Upper lobe of left lung (tissue), 4 donors: ENCODE measurements around the gene RHOU.
"Not testable (repeated sequence)": the region's sequence is repeated elsewhere in the genome, so short reads cannot be mapped to it uniquely, and the experiment has no call there.

Experiments
- POLR2AphosphoS5 ChIP-seq, 2 donors: sonication (generic); formaldehyde crosslinking; IDR thresholded peaks; one replicate each; pipeline ENCODE4 v1.5.1; 2017; ENCODE audit warnings: antibody characterized with exemption in 2 of 2
- TF ChIP-seq, protein P1 (sequence below), 6 experiments: fragments of 450-650 bp in 4 of 6; fragments of 200-600 bp in 2 of 6; sonication (generic) in 2 of 6; IDR thresholded peaks; one replicate each; pipeline ENCODE4 v1.5.1; 2016 to 2019; ENCODE audit warnings: antibody characterized with exemption in 6 of 6

DNA sequence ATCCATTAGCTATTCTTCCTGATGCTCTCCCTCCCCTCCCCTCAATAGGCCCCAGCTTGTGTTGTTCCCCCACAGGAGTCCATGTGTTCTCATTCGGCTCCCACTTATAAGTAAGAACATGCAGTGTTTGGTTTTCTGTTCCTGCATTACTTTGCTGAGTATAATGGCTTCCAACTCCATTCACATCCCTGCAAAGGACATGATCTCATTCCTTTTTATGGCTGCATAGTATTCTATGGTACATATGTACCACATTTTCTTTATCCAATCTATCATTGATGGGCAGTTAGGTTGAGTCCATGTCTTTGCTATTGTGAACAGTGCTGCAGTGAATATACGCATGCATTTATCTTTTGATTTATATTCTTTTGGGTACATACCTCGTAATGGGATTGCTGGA lies 40.8 kb upstream of the RHOU start:
- not testable (repeated sequence) for TF ChIP-seq POLR2AphosphoS5 (IDR thresholded peaks at IDR 0.05)
- TF ChIP-seq, protein P1, sequence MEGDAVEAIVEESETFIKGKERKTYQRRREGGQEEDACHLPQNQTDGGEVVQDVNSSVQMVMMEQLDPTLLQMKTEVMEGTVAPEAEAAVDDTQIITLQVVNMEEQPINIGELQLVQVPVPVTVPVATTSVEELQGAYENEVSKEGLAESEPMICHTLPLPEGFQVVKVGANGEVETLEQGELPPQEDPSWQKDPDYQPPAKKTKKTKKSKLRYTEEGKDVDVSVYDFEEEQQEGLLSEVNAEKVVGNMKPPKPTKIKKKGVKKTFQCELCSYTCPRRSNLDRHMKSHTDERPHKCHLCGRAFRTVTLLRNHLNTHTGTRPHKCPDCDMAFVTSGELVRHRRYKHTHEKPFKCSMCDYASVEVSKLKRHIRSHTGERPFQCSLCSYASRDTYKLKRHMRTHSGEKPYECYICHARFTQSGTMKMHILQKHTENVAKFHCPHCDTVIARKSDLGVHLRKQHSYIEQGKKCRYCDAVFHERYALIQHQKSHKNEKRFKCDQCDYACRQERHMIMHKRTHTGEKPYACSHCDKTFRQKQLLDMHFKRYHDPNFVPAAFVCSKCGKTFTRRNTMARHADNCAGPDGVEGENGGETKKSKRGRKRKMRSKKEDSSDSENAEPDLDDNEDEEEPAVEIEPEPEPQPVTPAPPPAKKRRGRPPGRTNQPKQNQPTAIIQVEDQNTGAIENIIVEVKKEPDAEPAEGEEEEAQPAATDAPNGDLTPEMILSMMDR (IDR thresholded peaks at IDR 0.05), result not testable (repeated sequence)
